Left cardiac atrium (tissue), 4 donors: ENCODE data around the gene PIGW. TPM values are rescaled to one million over a fixed set of nuclear protein-coding genes. Genes with fewer than 3 reads are reported as not detected.
A peak's percentile ranks its signal among the peaks of the same experiment; 100 is the strongest.
"Not testable (repeated sequence)": the region's sequence is repeated elsewhere in the genome, so short reads cannot be mapped to it uniquely, and the experiment has no call there.

ENCODE experiments used
- ATAC-seq, 2 donors: fragments of 200-7000 bp; cut with Tn5 transposase; one replicate each; pipeline ENCODE4 v1.9.1; 2020; ENCODE audit warnings: mild to moderate bottlenecking in 2 of 2, moderate library complexity in 2 of 2
- DNase-seq: peaks from one replicate; pipeline ENCODE4 v3.0.0-alpha.2; 2020
- intact Hi-C, 2 donors: fragments of 100-400 bp; cut with DNase I; formaldehyde crosslinking; loops; one replicate each; pipeline versions ENCODE4 v1.14.1 to v1.15.1; 2022 to 2023
- total RNA-seq, 2 donors: library from RNA; stranded (reverse); fragmentation: NEBNext Ultra II Directional; extraction: Animal tissue kit (Norgen Biotek cat#: 25700); gene quantifications; one replicate each; pipeline ENCODE4 v1.2.1, GENCODE V29; 2021
- donor health status: DM: no; HTN: yes; CAD: no.
- donor health status: DM: no; HTN: yes; CAD: no; lungs with severe emphysema.
- donor health status: DM: yes; HTN: yes; CAD: no.
- donor health status: Dilated cardiomyopathy.

The PIGW gene
- total RNA-seq, 2 donors from 2014 or later: 5.7 to 9.9 TPM

- ATAC-seq (no peak), DNase-seq (no peak)
- intact Hi-C loops: no loop called here
Observed at GRCh38 chr17:36506249-36506826, 28.4 kb upstream of the PIGW start.

GRCh38 chr17:36506831-36507230 is 28.0 kb upstream of the PIGW start:
- no peak for DNase-seq

GRCh38 chr17:36507266-36507665 is 27.5 kb upstream of the PIGW start:
- intact Hi-C loops: no loop called here
- DNase-seq (no peak), ATAC-seq (no peak)

More at GRCh38 chr17:36506831-36507230, 28.0 kb upstream of the PIGW start:
- intact Hi-C loops: no loop called here
- no peak for ATAC-seq

- ATAC-seq, intact Hi-C loops, DNase-seq: not testable (repeated sequence)
Observed at GRCh38 chr17:36508439-36508838, 26.3 kb upstream of the PIGW start.

GRCh38 chr17:36509272-36509985 is 25.4 kb upstream of the PIGW start:
- no peak for DNase-seq
- intact Hi-C loops: no loop called here
- no peak for ATAC-seq

- no peak for ATAC-seq
- no peak for DNase-seq
- intact Hi-C loops: no loop called here
Observed at GRCh38 chr17:36510636-36511035, 24.2 kb upstream of the PIGW start.

- DNase-seq: no peak
Observed at GRCh38 chr17:36511216-36511615, 23.6 kb upstream of the PIGW start.

GRCh38 chr17:36512641-36513040 is 22.1 kb upstream of the PIGW start:
- no peak for DNase-seq
- no peak for ATAC-seq
- intact Hi-C loops: no loop called here

More at GRCh38 chr17:36511216-36511615, 23.6 kb upstream of the PIGW start:
- intact Hi-C loops: no loop called here
- ATAC-seq: no peak

GRCh38 chr17:36514856-36515255 is 19.9 kb upstream of the PIGW start:
- intact Hi-C loops: no loop called here
- ATAC-seq: no peak
- DNase-seq: no peak

- DNase-seq (no peak), ATAC-seq (no peak)
- intact Hi-C loops: no loop called here
Observed at GRCh38 chr17:36515837-36516236, 18.9 kb upstream of the PIGW start.

GRCh38 chr17:36523113-36523512 is 11.7 kb upstream of the PIGW start:
- DNase-seq: no peak
- intact Hi-C loops: no loop called here

GRCh38 chr17:36524428-36524876 is 10.3 kb upstream of the PIGW start:
- ATAC-seq: no peak
- DNase-seq: no peak
- intact Hi-C loops: no loop called here

More at GRCh38 chr17:36523113-36523512, 11.7 kb upstream of the PIGW start:
- no peak for ATAC-seq

- DNase-seq (no peak), ATAC-seq (no peak)
- intact Hi-C loops: no loop called here
Observed at GRCh38 chr17:36525113-36525512, 9.7 kb upstream of the PIGW start.

- intact Hi-C loops: no loop called here
- DNase-seq (no peak), ATAC-seq (no peak)
Observed at GRCh38 chr17:36525888-36526287, 8.9 kb upstream of the PIGW start.

GRCh38 chr17:36527621-36528250 is 7.1 kb upstream of the PIGW start:
- ATAC-seq (no peak), DNase-seq (no peak)
- intact Hi-C loops: no loop called here

- DNase-seq: no peak
- ATAC-seq: no peak
Observed at GRCh38 chr17:36529121-36529520, 5.7 kb upstream of the PIGW start.

GRCh38 chr17:36532435-36532975 is 2.3 kb upstream of the PIGW start:
- DNase-seq: no peak
- intact Hi-C loops: no loop called here
- ATAC-seq: no peak

More at GRCh38 chr17:36529121-36529520, 5.7 kb upstream of the PIGW start:
- intact Hi-C loops: no loop called here

GRCh38 chr17:36533935-36534839 is 600 bp upstream of the PIGW start:
- peak; percentile 41 to 68 for ATAC-seq

GRCh38 chr17:36535669-36536081 is 888 bp downstream of the PIGW start:
- intact Hi-C loops: loop anchor here in 1 of 2 donors (5.0 kb wide), 1 partner anchor 57 kb away; the partner anchor contains the start of gene DHRS11
- no peak for ATAC-seq

More at GRCh38 chr17:36533935-36534839, 600 bp upstream of the PIGW start:
- DNase-seq: peak; percentile 77
- intact Hi-C loops: no loop called here

More at GRCh38 chr17:36535669-36536081, 888 bp downstream of the PIGW start:
- no peak for DNase-seq
